Stimulated activated CD8-positive, alpha-beta memory T cell treated with anti-CD3 and anti-CD28 coated beads, Interleukin-4, amount 100 ng/mL, for 1 hour (primary cell): ENCODE results near the gene BSDC1.
"Not testable (repeated sequence)": the region's sequence is repeated elsewhere in the genome, so short reads cannot be mapped to it uniquely, and the experiment has no call there.

Experiments used
- DNase-seq, 2 donors: peaks; one replicate each; pipeline ENCODE4 v3.0.0-alpha.2; 2020; ENCODE audit warnings: low read depth in 2 of 2, low spot score in 1 of 2

BSDC1 gene

DNA sequence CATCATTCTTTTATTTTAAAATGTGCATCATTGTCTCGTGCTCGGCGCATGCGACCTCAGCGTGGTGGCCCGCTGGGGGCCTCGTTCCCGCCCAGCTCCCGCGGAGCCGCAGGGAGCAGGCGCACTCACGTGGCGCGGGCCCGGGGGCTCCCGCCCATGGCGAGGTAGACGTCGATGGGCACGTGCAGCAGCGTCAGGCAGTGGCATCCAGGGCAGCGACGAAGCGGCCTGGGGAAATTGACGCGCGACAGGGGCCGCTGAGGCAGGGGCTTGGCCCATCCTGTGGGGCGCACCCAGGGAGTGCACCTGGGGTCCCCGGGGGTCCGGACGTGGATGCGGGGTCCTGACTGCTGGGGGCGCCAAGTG, 33.0 kb downstream of the BSDC1 start:
- DNase-seq: no peak

DNA sequence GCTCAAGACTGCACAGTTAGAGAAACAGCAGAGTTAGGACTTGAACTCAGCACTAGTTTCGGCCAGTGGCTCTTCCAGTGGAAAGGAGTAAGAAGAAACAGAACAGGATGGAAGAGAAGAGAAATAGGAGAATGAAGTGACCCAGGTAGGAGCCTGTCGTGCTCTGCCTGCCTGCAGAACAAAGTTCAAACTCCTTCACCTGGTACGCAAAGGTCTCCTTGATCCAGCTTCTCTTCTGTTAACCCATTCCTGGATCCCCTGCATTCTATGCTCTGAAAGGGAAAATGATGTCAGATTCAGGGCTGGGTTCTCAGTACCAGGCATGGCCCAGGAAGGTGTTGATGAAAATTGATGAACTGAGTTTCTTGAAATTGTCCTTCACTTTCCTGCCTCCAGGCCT, 35.8 kb downstream of the BSDC1 start:
- no peak for DNase-seq

DNA sequence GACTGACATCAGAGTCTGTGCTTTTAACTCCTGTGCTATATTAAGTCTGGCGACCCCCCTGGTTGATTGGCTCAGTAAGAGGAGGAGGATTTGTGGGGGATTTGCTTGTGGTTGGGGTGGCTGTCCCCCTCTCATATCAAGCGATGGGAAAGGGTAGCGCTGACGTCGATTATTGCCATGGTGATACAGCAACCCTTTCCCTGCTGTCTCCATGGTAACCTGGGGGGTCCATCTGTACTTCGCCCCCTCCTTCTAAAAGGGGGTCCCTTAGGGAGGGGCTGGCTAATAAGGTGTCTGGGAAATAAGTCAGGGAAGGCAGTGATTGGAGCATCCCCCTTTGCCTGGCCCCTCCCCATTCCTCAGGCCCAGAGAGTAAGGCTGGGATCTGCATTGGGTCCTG, 36.6 kb downstream of the BSDC1 start:
- DNase-seq: no peak

DNA sequence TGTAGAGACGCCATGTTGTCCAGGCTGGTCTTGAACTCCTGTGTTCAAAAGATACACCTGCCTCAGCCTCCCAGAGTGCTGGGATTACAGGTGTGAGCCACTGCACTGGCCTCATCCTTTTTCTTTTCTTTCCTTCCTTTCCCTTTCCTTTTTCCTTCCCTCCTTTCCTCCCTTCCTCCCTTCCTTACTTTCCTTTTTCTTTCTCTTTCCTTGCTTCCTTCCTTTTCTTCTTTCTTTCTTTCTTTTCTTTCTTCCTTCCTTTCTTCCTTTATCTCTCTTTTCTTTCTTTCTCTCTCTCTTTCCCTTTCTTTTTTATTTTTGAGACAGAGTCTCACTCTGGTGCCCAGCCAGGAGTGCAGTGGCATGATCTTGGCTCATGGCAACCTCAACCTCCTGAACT, 37.8 kb downstream of the BSDC1 start:
- DNase-seq: no peak

DNA sequence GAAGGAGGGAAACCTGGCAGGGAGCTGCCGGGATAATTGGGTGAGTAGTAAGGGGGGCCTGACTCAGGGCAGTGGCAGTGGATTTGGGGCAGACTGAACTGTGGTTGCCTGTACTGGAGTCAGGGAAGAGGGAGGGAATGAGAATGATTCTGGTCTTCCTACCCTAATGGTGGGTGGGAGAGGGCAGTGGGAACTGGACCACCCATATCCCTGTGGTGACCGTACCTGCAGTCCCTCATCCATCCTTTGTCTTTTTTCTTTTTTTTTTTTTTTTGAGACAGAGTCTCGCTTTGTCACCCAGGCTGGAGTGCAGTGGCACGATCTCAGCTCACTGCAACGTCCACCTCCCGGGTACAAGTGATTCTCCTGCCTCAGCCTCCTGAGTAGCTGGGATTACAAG, 38.5 kb downstream of the BSDC1 start:
- DNase-seq: not testable (repeated sequence)

DNA sequence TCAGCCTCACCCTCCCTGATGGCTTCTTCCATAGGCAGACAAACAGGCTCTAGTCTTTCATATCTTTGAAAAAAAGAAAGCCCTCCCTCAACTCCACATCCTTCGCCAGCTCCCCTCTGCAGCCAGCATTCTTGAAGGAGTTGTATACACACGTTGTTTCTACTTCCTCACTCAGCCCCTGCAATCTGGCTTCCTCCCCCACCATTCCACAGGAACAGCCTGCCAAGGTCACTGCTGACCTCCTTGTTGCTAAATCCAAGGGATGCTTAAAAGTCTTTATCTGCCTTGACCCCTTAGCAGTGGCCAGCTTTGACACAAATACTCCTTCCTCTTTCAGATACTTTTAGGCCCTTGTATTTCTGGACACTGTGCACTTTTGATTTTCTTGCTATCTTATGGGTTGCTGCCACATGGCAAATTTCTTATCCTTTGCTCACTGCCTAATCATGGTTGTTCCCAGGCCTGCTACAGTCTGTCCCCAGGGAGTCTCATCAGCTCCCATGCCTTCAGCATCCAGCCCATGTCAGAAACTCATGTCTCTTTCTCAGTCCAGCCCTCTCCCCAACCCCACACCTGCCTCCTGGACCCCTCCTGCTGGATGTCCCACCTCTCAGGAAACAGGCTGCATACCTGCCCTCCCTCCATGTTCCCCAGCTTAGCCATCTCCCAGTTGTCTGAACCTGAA, 40.2 kb downstream of the BSDC1 start:
- DNase-seq: no peak

DNA sequence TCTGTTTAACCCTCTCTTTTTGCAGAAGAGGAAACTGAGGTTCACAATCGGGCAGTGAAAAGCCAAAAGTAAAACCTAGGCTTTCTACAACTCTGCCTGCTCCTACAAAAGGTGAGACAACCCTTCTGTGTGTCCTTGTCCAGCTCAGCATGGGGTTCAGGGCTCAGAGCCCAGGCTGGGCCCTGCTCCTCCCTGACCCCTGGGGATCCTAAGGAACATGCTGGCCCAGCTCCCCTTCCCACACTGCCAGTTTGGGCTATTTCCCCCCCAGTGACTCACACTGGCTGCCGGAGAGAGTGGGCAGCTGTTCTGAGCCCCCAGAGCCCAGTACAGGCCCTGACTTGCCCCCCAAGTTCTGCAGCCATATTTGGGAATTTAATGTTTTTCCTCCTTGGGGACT, 40.8 kb downstream of the BSDC1 start:
- DNase-seq: no peak

DNA sequence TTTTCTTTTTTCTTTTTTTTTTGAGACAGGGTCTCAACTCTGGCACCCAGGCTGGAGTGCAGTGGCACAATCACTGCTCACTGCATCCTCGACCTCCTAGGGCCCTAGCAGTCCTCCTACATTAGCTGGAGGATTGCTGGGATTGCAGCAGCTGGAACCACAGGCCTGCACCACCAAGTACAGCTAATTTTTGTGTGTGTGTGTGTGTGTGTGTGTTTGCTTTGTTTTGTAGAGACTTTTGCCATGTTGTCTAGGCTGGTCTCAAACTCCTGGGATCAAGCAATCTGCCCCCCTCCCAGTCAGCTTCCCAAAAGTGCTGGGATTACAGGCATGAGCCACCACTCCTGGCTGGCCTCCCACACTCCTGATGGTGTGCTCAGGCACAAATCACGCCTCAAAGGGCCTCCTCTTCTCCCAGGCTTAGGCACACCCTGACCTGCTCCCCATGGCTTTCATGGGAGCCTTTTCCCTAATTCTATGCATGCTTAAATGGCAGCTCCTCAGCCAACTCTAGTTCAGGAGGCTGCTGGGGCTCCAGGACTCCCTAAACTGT, 41.3 kb downstream of the BSDC1 start:
- no peak for DNase-seq

DNA sequence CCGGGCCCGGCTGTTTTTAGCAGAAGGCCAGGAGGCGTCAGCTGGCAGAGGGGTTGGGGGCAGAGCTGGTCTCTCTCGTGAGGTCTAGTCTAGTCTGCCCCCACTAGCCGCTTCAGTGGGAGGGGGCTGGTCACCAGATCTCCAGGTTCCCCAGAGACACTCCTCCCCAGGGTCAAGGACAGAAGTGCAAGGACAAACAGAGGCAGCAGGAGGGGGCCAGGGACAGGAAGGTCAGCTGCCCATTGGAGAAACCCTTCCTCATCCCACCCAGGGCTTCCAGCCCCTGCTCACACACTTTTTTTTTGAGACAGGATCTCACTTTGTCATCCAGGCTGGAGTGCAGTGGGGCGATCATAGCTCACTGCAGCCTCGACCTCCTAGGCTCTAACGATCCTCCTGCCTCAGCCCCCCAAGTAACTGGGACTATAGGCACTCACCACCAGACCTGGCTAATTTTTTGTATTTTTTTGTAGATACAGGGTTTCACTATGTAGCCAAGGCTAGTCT, 41.9 kb downstream of the BSDC1 start:
- no peak for DNase-seq

DNA sequence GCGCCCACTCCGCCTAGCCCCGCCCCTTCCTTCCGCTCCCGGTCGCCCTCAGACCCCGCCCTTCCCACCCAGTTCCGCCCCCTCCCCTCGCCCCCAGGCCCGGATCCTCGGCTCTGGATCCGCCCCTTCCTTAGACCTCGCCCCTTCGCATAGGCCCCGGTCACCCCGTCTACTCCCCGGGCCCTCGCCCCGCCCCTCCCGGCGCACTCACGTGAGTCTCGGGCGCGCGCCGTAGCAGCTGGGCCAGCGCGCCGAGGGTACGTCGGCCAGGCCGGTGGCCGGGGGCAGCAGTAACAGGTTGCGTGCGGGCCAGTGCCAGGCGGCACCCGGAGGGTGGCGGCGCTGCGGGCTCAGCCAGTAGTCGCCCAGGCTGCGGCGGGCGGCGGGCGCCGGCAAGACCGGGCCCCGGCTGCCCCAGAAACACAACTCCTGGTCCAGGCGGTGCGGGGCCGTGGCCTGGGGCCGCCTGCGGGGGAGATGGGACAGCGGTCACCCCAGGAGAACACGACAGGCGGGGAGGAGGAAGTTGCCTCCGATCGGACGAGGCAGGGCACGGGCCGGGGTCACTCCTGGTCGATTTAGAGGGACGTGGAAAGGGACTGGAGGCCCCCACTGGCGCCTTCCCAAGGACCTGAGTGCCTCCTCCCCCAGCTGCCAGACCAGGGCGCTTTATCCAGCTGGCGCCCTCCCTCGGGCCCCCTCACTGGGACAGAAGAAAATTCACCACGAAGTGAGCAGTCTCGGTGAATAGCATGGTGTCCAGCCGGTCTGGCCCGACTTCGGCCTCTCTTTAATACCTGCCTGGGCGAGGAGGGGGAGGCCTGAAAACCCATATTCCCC, 42.6 kb downstream of the BSDC1 start:
- DNase-seq: peak; percentile 70 to 83

DNA sequence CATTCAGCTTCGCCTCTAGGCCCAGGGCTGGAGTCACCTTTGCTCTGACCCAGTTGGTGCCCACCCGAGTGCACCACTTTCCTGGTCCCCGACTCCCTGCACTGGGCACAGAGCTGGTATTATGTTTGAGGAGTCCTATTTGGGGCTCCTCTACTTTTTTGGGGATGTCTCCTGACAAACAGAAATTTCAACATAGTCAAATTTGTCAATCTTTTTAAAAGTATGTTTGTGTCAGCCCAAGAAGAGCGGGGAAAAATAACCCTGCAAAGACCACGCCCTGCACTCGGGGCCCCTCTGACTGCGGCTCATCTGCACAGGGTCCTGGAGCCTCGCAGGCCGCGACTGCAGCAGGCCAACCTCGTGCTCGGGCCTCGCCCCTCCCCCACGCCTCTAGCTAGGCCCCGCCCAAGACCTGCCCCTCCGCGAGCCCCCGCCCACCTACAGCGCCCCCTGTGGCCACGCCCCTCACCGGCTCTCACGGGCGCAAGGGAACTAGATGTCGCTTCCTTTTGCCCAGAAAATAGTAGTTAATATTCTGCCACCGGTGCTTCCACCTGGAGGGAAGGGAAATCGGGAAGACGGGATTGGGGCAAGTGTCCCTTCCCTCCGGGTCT, 43.3 kb downstream of the BSDC1 start:
- DNase-seq: peak; percentile 61 to 62

DNA sequence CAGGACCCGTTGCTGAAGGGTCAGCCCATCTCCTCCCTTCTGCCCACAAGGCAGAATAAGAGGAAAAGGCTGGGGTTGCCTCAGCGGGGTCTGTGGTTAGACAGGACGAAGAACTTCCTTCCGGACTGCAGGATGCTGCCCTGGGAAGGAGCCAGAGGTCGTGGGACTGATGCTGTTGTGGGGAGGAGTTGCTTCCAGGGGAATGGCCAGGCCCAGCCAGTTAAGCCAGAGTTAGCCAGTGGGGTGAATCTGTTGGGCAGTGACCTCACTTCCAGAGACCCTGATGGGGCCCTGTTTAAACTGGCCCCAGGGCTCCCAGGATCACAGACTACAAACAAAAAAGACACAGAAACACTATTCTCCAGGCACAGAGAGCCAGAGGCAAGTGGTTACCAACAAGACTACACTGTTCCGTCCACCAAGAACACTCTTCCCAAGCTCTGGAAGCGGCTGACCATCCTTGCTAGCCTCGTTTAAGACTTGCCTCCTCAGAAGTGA, 45.0 kb downstream of the BSDC1 start:
- DNase-seq: no peak

DNA sequence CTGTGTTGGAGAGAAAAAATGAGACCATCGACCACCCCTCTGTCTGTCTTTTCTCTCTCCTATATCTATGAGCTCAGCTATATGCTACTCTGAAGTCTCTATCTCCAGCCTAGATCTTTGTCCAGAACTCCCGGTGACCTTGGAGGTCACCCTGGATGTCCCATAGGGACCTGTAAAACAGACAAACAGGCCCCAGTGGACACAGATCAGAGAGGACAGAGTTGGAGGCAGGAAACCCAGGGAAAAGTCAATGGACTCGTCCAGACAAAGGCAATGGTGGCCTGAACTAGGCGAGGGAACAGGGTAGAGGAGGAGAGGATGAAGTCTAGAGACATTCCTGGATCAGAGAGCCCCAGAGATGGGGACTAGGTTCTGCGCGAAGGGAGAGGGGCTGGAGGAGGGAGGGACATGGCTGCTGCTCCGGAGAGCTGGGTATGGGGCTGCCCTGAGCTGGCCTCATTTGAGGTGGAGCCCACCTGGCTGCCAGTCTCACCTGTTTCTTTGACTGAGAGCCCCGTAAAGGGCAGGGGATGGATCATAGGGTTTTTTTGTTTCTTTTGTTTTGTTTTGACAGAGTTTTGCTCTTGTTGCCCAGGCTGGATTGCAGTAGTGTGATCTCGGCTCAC, 47.6 kb downstream of the BSDC1 start:
- no peak for DNase-seq

DNA sequence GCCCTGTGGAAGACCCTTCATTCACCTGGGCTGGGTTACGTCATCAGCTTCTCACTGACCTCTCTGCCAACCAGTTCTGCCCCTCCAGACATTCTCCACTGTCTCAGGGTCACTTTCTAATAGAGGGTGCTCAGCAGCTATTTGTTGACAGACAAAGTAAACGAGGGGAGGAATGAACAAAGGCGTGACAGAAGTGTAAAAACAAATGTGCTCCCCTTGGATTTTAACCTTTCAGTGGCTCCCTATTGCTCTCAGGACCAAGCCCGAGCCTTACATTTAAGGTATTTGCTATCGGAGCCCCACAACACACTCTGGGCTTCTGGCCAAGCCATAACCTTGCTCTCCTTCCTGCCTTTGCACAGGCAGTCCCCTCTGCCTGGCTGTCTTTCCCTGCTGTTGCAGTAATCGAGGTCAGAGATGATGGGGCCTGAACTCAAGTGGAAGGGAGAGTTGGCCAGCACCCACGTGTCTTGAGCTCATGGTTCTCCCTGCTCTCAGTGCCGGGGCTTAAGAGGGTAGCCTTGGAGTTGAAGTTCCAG, 48.9 kb downstream of the BSDC1 start:
- DNase-seq: no peak

DNA sequence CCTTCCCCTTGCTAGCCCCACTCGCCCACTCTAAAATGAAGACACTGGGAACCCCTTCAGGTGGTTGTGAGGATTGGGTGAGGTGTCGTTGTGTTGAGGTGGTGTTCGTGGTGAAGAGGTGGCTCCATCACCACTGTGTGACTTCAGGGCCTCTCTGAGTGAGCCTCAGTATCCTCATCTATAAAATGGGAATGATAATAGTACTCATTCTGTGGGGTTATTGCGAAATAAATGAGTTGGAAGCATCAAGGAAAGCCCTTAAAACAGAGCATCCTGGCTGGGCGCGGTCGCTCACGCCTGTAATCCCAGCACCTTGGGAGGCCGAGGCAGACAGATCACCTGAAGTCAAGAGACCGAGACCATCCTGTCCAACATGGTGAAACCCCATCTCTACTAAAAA, 51.5 kb downstream of the BSDC1 start:
- DNase-seq: no peak

DNA sequence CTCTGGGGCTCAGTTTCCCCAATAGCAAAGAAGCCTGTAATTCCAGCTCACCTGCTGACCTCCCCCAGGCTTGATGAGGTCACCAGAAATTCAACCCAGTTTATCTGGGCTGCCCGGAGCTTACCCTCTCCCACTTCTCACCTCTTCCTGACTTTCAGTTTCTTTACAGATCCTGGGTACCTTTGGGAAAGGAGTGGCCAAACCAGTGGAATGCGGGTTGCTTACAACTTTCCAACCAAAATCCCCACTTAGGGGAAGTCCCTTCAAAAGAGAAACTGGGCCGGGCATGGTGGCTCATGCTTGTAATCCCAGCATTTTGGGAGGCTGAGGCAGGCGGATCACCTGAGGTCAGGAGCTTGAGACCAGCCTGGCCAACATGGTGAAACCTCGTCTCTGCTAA, 52.3 kb downstream of the BSDC1 start:
- DNase-seq: no peak

DNA sequence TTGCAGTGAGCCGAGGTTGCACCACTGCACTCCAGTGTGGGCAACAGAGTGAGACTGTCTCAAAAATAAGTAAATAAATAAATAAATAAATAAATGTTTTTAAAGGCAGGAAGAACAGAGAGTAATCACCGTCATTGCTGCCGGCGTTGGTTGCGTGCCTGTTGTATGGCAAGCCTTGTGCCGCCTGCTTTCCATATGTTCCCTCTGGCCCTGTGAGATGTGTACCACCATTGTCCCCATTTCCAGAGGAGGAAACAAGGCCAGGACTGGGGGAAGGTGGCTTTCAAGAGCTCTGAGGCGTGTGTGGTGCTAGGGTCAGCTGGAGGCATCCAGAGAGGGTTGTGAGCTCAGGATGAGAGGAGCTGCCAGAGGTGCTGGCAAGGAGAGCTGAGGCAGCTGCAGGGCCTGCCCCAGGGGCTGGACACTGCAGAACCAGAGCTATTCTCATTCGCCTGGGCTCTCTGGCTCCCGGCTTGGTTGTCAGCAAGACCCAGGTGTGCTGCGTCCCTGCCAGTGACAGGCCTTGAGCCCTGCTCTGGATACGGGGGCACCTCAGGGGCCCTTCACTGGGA, 53.0 kb downstream of the BSDC1 start:
- no peak for DNase-seq

DNA sequence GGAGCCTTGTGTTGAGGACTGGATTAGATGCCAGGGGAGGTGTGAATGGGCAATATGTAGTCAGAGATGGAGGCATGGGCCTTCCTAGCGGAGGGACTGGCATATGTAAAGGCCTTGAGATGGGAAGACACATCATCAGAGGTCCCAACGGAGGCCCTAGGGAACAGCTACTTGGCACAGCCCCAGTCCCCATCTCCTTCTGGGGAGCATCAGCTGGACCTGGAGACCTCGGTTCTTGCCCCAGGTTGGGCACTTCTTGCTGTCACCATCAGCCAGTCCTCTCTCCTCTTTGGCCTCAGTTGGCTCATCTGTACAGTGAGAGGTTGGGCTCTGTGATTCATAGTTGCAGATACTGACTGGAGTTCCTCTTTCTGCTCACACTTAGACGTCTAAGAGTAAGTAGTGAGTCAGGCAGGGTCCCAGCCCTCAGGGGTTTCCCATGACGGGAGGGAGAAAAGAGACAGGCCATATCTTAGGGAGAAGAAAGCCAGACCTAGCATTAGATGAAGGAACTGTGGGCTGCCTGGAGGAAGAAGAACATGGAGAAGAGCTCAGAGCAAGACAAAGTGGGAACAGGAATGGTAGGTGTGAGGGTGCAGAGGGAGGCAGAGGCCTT, 54.8 kb downstream of the BSDC1 start:
- DNase-seq: no peak

DNA sequence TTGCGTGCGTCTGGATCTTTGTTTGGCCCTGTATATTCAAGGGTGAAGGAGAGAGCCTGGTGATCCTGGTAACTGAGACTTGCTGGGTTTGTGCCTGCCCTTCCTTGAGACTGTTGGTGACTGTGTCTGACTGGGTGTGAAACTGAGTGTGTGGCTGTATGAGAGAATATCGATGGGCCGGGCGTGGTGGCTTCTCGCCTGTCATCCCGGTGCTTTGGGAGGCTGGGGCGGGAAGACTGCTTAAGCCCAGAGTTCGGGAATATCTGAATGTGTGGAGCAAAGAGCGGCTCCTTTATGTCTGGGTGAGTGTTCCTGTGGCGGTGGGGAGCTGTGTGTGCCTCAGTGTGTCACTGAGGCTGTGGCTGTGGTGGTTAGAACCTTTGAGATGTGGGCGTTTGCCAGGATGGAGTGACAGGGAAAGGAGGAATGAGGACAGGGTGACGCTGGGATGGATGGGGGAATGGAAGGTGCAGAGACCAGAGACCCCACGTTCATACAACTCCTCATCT, 55.5 kb downstream of the BSDC1 start:
- DNase-seq: no peak
